ENCODE measurements around the gene YJU2. TPM values are rescaled to one million over a fixed set of nuclear protein-coding genes. Genes with fewer than 3 reads are reported as not detected.

The YJU2 gene
- total RNA-seq, 1 experiment from 2014 or later = 28.1 TPM

DNA sequence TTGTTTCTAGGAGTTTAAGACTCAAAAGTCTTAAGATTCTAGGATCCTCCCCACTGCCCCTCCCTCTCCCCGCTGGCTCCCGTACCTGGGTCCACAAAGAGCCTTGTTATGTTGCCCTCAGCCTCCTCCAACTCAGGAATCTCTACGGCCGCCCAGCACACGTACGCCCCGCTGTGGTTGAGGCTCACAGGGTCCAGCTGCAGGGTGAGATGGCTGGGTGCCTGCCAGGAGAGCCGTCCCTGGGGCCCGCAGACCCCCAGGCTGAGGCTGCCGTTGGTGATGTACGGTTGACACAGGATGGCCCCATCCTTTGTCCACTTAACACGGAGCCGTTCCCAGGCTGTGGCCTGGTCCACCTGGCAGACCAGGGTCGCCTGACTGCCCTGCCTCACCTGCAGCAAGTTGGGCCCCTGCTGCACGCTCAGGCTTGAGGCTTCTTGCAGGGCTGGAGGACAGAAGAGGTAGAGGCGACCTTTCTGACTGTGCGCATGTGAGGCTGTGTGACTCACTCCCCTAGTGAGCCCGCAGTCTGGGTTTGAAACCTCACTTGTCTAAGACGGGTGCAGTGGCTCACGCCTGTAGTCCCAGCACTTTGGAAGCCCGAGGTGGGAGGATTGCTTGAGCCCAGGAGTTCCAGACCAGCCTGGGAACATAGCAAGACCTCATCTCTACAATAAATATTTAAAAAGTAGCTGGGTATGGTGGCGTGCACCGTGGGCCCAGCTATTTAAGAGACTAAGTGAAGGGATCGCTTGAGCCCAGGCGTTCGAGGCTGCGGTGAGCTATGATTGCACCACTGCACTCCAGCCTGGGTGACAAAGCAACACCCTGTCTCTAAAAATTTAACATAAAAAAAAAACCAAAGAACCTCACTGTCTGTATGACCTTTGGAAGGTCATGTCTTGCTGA is 51.3 kb downstream of the YJU2 start:
- TF ChIP-seq, protein P1, sequence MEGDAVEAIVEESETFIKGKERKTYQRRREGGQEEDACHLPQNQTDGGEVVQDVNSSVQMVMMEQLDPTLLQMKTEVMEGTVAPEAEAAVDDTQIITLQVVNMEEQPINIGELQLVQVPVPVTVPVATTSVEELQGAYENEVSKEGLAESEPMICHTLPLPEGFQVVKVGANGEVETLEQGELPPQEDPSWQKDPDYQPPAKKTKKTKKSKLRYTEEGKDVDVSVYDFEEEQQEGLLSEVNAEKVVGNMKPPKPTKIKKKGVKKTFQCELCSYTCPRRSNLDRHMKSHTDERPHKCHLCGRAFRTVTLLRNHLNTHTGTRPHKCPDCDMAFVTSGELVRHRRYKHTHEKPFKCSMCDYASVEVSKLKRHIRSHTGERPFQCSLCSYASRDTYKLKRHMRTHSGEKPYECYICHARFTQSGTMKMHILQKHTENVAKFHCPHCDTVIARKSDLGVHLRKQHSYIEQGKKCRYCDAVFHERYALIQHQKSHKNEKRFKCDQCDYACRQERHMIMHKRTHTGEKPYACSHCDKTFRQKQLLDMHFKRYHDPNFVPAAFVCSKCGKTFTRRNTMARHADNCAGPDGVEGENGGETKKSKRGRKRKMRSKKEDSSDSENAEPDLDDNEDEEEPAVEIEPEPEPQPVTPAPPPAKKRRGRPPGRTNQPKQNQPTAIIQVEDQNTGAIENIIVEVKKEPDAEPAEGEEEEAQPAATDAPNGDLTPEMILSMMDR (IDR thresholded peaks at IDR 0.05; ENCODE audit: unreplicated experiment) = no peak
- H3K27ac Mint-ChIP-seq (ENCODE audit: low read depth, unreplicated experiment) = no peak overlapping the region
- H3K4me3 Mint-ChIP-seq (ENCODE audit: unreplicated experiment) = no peak overlapping the region
- H3K4me1 Mint-ChIP-seq (ENCODE audit: insufficient read depth, unreplicated experiment) = no peaks in the 10 kb centered on the region
- DNase-seq (ENCODE audit: unreplicated experiment) = no peak
- H3K27me3 Mint-ChIP-seq (ENCODE audit: insufficient read depth, unreplicated experiment) = no peaks in the 10 kb centered on the region
- POLR2A ChIA-PET = no interaction called here
- H3K36me3 Mint-ChIP-seq (ENCODE audit: insufficient read depth, unreplicated experiment) = no peaks in the 10 kb centered on the region
- BruUV-seq (replicated peaks) = no TSS peak
- intact Hi-C loops (cut with micrococcal nuclease) = no loop called here
- CTCF ChIA-PET = interaction anchor here (0.6 to 1.2 kb wide), 4 partner anchors 10 to 72 kb away, joined by 3 to 5 read pairs (median 4); no protein-coding TSS in a partner anchor
- H3K9me3 Mint-ChIP-seq (ENCODE audit: unreplicated experiment) = no peaks in the 10 kb centered on the region

DNA sequence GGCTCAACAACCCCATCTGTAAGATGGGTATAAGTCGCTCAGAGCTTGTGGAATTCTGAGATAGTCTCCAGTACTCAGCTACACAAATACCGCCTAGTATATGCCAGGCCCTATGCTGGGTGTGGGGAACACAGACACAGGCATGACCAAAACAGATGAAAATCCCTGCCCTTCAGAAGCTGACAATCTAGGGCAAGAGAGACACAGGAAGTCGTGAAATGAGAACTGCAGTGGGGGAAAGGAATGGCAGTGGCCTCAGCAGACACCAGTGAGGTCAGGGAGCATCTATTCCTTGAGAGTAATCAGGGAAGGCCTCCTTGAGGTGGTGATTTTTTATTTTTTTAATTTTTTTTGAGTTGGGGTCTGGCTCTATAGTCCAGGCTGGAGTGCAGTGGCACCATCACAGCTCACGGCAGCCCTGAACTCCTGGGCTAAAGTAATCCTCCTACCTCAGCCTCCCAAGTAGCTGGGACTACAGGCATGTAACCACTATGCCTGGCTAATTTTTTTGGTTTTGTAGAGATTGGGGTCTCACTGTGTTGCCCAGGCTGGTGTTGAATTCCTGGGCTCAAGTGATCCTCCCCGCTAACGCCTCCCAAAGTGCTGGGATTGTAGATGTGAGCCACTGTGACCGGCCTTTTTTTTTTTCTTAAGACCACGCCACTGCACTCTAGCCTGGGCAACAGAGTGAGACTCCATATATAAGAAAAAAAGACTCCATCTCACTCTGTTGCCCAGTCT is 52.1 kb downstream of the YJU2 start:
- no peak overlapping the region for H3K27ac Mint-ChIP-seq (ENCODE audit: low read depth, unreplicated experiment)
- no peaks in the 10 kb centered on the region for H3K27me3 Mint-ChIP-seq (ENCODE audit: insufficient read depth, unreplicated experiment)
- TF ChIP-seq, protein P1 (IDR thresholded peaks at IDR 0.05; ENCODE audit: unreplicated experiment) = no peak
- H3K36me3 Mint-ChIP-seq (ENCODE audit: insufficient read depth, unreplicated experiment) = no peaks in the 10 kb centered on the region
- ChIA-PET CTCF (interaction anchor here (0.6 to 1.2 kb wide), 2 partner anchors 9 to 71 kb away, joined by 3 read pairs; no protein-coding TSS in a partner anchor), POLR2A (no interaction called here)
- intact Hi-C loops (cut with micrococcal nuclease) = no loop called here
- no peaks in the 10 kb centered on the region for H3K9me3 Mint-ChIP-seq (ENCODE audit: unreplicated experiment)
- H3K4me1 Mint-ChIP-seq (ENCODE audit: insufficient read depth, unreplicated experiment) = no peaks in the 10 kb centered on the region
- no peak for DNase-seq (ENCODE audit: unreplicated experiment)
- no peak overlapping the region for H3K4me3 Mint-ChIP-seq (ENCODE audit: unreplicated experiment)
- no TSS peak for BruUV-seq (replicated peaks)

- intact Hi-C loops (cut with micrococcal nuclease) = no loop called here
- Mint-ChIP-seq H3K36me3 (ENCODE audit: insufficient read depth, unreplicated experiment) (no peaks in the 10 kb centered on the region), H3K4me3 (ENCODE audit: unreplicated experiment) (no peak overlapping the region), H3K27me3 (ENCODE audit: insufficient read depth, unreplicated experiment) (peaks cover 3% of the 10 kb centered on the region), H3K4me1 (ENCODE audit: insufficient read depth, unreplicated experiment) (no peaks in the 10 kb centered on the region), H3K9me3 (ENCODE audit: unreplicated experiment) (no peaks in the 10 kb centered on the region), H3K27ac (ENCODE audit: low read depth, unreplicated experiment) (no peak overlapping the region)
- BruUV-seq (replicated peaks) = no TSS peak
- POLR2A ChIA-PET = interaction anchor here (0.6 kb wide), 1 partner anchor 695 kb away, joined by 3 read pairs; no protein-coding TSS in a partner anchor
- DNase-seq (ENCODE audit: unreplicated experiment) = no peak
- TF ChIP-seq, protein P1 (IDR thresholded peaks at IDR 0.05; ENCODE audit: unreplicated experiment) = no peak
- CTCF ChIA-PET = no interaction called here
Measured at GRCh38 chr19:4300589-4300988, 53.7 kb downstream of the YJU2 start.

GRCh38 chr19:4301590-4302242 is 54.8 kb downstream of the YJU2 start:
- ChIA-PET POLR2A (no interaction called here), CTCF (interaction anchor here (0.6 kb wide), 1 partner anchor 12 kb away, joined by 3 read pairs; no protein-coding TSS in a partner anchor)
- peaks cover 15% of the 10 kb centered on the region for H3K27me3 Mint-ChIP-seq (ENCODE audit: insufficient read depth, unreplicated experiment)
- TF ChIP-seq, protein P1 (IDR thresholded peaks at IDR 0.05; ENCODE audit: unreplicated experiment) = no peak
- no peak overlapping the region for H3K27ac Mint-ChIP-seq (ENCODE audit: low read depth, unreplicated experiment)
- intact Hi-C loops (cut with micrococcal nuclease) = no loop called here
- H3K9me3 Mint-ChIP-seq (ENCODE audit: unreplicated experiment) = no peaks in the 10 kb centered on the region
- H3K4me1 Mint-ChIP-seq (ENCODE audit: insufficient read depth, unreplicated experiment) = no peaks in the 10 kb centered on the region
- no peak overlapping the region for H3K4me3 Mint-ChIP-seq (ENCODE audit: unreplicated experiment)
- H3K36me3 Mint-ChIP-seq (ENCODE audit: insufficient read depth, unreplicated experiment) = no peaks in the 10 kb centered on the region
- no TSS peak for BruUV-seq (replicated peaks)
- no peak for DNase-seq (ENCODE audit: unreplicated experiment)
